PC-9 (cell line): ENCODE data around the gene AGAP3.

Source experiments
- CTCF ChIP-seq: fragments of 200-600 bp; sonication (generic); conservative IDR thresholded peaks from 2 replicates; pipeline ENCODE4 v1.6.1; 2017; ENCODE audit warnings: mixed run types, antibody characterized with exemption, mild to moderate bottlenecking, moderate library complexity
- EZH2 ChIP-seq: fragments of 200-600 bp; sonication (generic); IDR thresholded peaks from 2 replicates; pipeline ENCODE4 v1.8.0; 2017; ENCODE audit warnings: antibody characterized with exemption, low read depth

- no peak for TF ChIP-seq CTCF
- no peak for TF ChIP-seq EZH2
These were observed 17.7 kb downstream of the AGAP3 start for GRCh38 chr7:151103973-151104372.
